ENCODE data around the gene MIS18BP1. TPM values are rescaled to one million over a fixed set of nuclear protein-coding genes. Genes with fewer than 3 reads are reported as not detected.

The MIS18BP1 gene
- total and polyA plus RNA-seq, 4 donors: 3.6 to 39.9 (median 13.5) TPM

GRCh38 chr14:45185100-45185814 lies 67.7 kb downstream of the MIS18BP1 start:
- H3K4me3 ChIP-seq (ENCODE audit: low read depth in 1 of 3, low read length in 3 of 3): no peak overlapping the region
- H3K27me3 ChIP-seq (ENCODE audit: control insufficient read depth in 4 of 4, insufficient read depth in 4 of 4, low read length in 3 of 4): no peaks in the 10 kb centered on the region
- DNase-seq (ENCODE audit: low spot score): no peak
- no peak for TF ChIP-seq GABPA (IDR thresholded peaks at IDR 0.05 in 1 of 2, conservative IDR thresholded peaks at IDR 0.05 in 1 of 2)
- TF ChIP-seq JUND (IDR thresholded peaks at IDR 0.05): no peak
- no peak for TF ChIP-seq SP1 (IDR thresholded peaks at IDR 0.05)
- TF ChIP-seq MAX (IDR thresholded peaks at IDR 0.05): no peak
- no peak for TF ChIP-seq NR2F2 (IDR thresholded peaks at IDR 0.05)
- TF ChIP-seq RAD21 (IDR thresholded peaks at IDR 0.05): no peak
- no peak for TF ChIP-seq YY1 (IDR thresholded peaks at IDR 0.05)
- no peak for TF ChIP-seq REST (IDR thresholded peaks at IDR 0.05)
- TF ChIP-seq CTCF (IDR thresholded peaks at IDR 0.05; ENCODE audit: low read depth, low read length, missing input control): no peak
- no peak for TF ChIP-seq FOXA1 (IDR thresholded peaks at IDR 0.05)
- 98% methylated on average over 2 of the region's 2 CpGs for WGBS
- H3K36me3 ChIP-seq (ENCODE audit: control insufficient read depth in 4 of 4, insufficient read depth in 3 of 4, low read depth in 1 of 4, low read length in 3 of 4): peaks cover 0 to 4% (median 2%) of the 10 kb centered on the region in 4 donors
- no peaks in the 10 kb centered on the region for H3K9me3 ChIP-seq (ENCODE audit: control insufficient read depth in 4 of 4, low read length in 3 of 4)
- no peak overlapping the region for H3K27ac ChIP-seq (ENCODE audit: low read depth in 1 of 2, low read length in 2 of 2)
- no peaks in the 10 kb centered on the region for H3K4me1 ChIP-seq (ENCODE audit: control insufficient read depth in 4 of 4, insufficient read depth in 4 of 4, low read length in 3 of 4)
- no peak overlapping the region for H3K9ac ChIP-seq (ENCODE audit: low read depth in 1 of 2, low read length in 2 of 2)

GRCh38 chr14:45181806-45182205 lies 71.2 kb downstream of the MIS18BP1 start:
- 84% methylated on average over 3 of the region's 3 CpGs for WGBS
- Histone ChIP-seq H3K9me3 (ENCODE audit: control insufficient read depth in 4 of 4, low read length in 3 of 4) (no peaks in the 10 kb centered on the region), H3K4me1 (ENCODE audit: control insufficient read depth in 4 of 4, insufficient read depth in 4 of 4, low read length in 3 of 4) (no peaks in the 10 kb centered on the region), H3K27me3 (ENCODE audit: control insufficient read depth in 4 of 4, insufficient read depth in 4 of 4, low read length in 3 of 4) (no peaks in the 10 kb centered on the region), H3K9ac (ENCODE audit: low read depth in 1 of 2, low read length in 2 of 2) (no peak overlapping the region), H3K4me3 (ENCODE audit: low read depth in 1 of 3, low read length in 3 of 3) (no peak overlapping the region), H3K36me3 (ENCODE audit: control insufficient read depth in 4 of 4, insufficient read depth in 3 of 4, low read depth in 1 of 4, low read length in 3 of 4) (no peaks in the 10 kb centered on the region), H3K27ac (ENCODE audit: low read depth in 1 of 2, low read length in 2 of 2) (no peak overlapping the region)
- no peak for DNase-seq (ENCODE audit: low spot score)
- TF ChIP-seq MAX (IDR thresholded peaks at IDR 0.05): no peak

- Histone ChIP-seq H3K36me3 (ENCODE audit: control insufficient read depth in 4 of 4, insufficient read depth in 3 of 4, low read depth in 1 of 4, low read length in 3 of 4) (no peaks in the 10 kb centered on the region), H3K4me3 (ENCODE audit: low read depth in 1 of 3, low read length in 3 of 3) (no peak overlapping the region), H3K27ac (ENCODE audit: low read depth in 1 of 2, low read length in 2 of 2) (no peak overlapping the region), H3K27me3 (ENCODE audit: control insufficient read depth in 4 of 4, insufficient read depth in 4 of 4, low read length in 3 of 4) (no peaks in the 10 kb centered on the region), H3K9ac (ENCODE audit: low read depth in 1 of 2, low read length in 2 of 2) (no peak overlapping the region), H3K4me1 (ENCODE audit: control insufficient read depth in 4 of 4, insufficient read depth in 4 of 4, low read length in 3 of 4) (no peaks in the 10 kb centered on the region), H3K9me3 (ENCODE audit: control insufficient read depth in 4 of 4, low read length in 3 of 4) (no peaks in the 10 kb centered on the region)
- no peak for DNase-seq (ENCODE audit: low spot score)
- TF ChIP-seq GABPA (IDR thresholded peaks at IDR 0.05 in 1 of 2, conservative IDR thresholded peaks at IDR 0.05 in 1 of 2): no peak
- no peak for TF ChIP-seq REST (IDR thresholded peaks at IDR 0.05)
- no peak for TF ChIP-seq HNF4A (conservative IDR thresholded peaks at IDR 0.05)
- no peak for TF ChIP-seq FOXA1 (IDR thresholded peaks at IDR 0.05)
- TF ChIP-seq TAF1 (conservative IDR thresholded peaks at IDR 0.05): no peak
- TF ChIP-seq EGR1 (IDR thresholded peaks at IDR 0.05; ENCODE audit: low read depth in 2 of 2): no peak
- WGBS: 99% methylated on average over 5 of the region's 5 CpGs
These were observed 71.7 kb downstream of the MIS18BP1 start for GRCh38 chr14:45181329-45181728.

Measured in liver (tissue), 9 donors.